Tibial nerve (tissue), 4 donors: Measurements from ENCODE around the gene IQCM. TPM values are rescaled to one million over a fixed set of nuclear protein-coding genes. Genes with fewer than 3 reads are reported as not detected.

Experiments used
- DNase-seq, 2 donors: peaks; one replicate each; pipeline ENCODE4 v3.0.0-alpha.2; 2019; ENCODE audit warnings: low spot score in 2 of 2
- H3K27ac ChIP-seq, 4 donors: fragments of 200-600 bp; sonication (generic) in 3 of 4; one replicate each; pipeline ENCODE4 v1.5.1; 2017 to 2019; ENCODE audit warnings: mild to moderate bottlenecking in 1 of 4
- H3K27me3 ChIP-seq, 2 donors: fragments of 200-600 bp; sonication (generic) in 1 of 2; one replicate each; pipeline versions ENCODE4 v1.5.1 to v1.6.0; 2017 to 2019
- H3K36me3 ChIP-seq, 3 donors: fragments of 200-600 bp; sonication (generic); one replicate each; pipeline ENCODE4 v1.5.1; 2018 to 2019
- H3K4me1 ChIP-seq, 4 donors: fragments of 200-600 bp; sonication (generic) in 3 of 4; one replicate each; pipeline ENCODE4 v1.5.1; 2017 to 2019
- H3K4me3 ChIP-seq, 4 donors: fragments of 200-600 bp; sonication (generic) in 3 of 4; one replicate each; pipeline ENCODE4 v1.5.1; 2017 to 2019; ENCODE audit warnings: mild to moderate bottlenecking in 1 of 4, moderate library complexity in 1 of 4
- H3K9me3 ChIP-seq, 4 donors: fragments of 200-600 bp; sonication (generic) in 3 of 4; one replicate each; pipeline ENCODE4 v1.5.1; 2017 to 2019
- EP300 ChIP-seq, 2 donors: sonication (generic); formaldehyde crosslinking; IDR thresholded peaks; one replicate each; pipeline ENCODE4 v1.6.1; 2017; ENCODE audit warnings: antibody characterized with exemption in 2 of 2, mild to moderate bottlenecking in 1 of 2
- POLR2A ChIP-seq, 2 donors: fragments of 450-650 bp; IDR thresholded peaks; one replicate each; pipeline ENCODE4 v1.6.1; 2017; ENCODE audit warnings: antibody characterized with exemption in 2 of 2, mild to moderate bottlenecking in 2 of 2, moderate library complexity in 2 of 2
- WGBS, 2 donors: methylation state at CpG; one replicate each; pipeline ENCODE4 v1.1.5; 2018; 5-methylcytosine and 5-hydroxymethylcytosine counted together
- total RNA-seq, 4 donors: library from RNA; depleted of rRNA; stranded (reverse); fragments of >200 nt; gene quantifications; one replicate each; pipeline ENCODE4 v1.1.0, GENCODE V29; 2016
- TF ChIP-seq, protein P1 (sequence below), 5 experiments: fragments of 200-600 bp in 3 of 5; fragments of 450-650 bp in 2 of 5; sonication (generic) in 3 of 5; IDR thresholded peaks; one replicate each; pipeline ENCODE4 v1.5.1; 2016 to 2019; ENCODE audit warnings: antibody characterized with exemption in 5 of 5, mild to moderate bottlenecking in 3 of 5, moderate library complexity in 2 of 5

IQCM gene
- total RNA-seq, 4 donors from 2014 or later = not detected

DNA sequence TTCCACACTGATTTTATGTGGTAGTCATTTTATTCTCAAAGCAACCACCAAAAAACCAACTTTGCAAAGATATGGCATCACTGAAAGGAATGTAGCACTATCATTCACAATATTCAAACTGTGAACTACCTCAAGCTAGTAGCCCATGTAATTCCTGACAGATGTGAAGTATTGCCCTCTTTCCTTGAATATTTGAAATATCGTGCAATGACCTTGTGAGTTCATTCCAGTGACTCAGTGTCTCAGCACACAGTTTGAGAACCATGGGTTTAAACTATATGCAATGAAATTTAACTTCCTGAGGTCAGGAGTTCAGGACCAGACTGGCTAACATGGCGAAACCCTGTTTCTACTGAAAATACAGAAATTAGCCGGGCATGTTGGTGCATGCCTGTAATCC is 20.9 kb upstream of the IQCM start:
- H3K4me1 ChIP-seq = no peaks in the 10 kb centered on the region
- H3K27me3 ChIP-seq = no peaks in the 10 kb centered on the region
- WGBS, 2 donors = 90 to 94% methylated on average over 3 of the region's 3 CpGs
- no peak overlapping the region for H3K27ac ChIP-seq
- no peak for DNase-seq
- no peaks in the 10 kb centered on the region for H3K9me3 ChIP-seq
- H3K4me3 ChIP-seq = no peak overlapping the region
- no peak for TF ChIP-seq EP300 (IDR thresholded peaks at IDR 0.05)
- TF ChIP-seq, protein P1, sequence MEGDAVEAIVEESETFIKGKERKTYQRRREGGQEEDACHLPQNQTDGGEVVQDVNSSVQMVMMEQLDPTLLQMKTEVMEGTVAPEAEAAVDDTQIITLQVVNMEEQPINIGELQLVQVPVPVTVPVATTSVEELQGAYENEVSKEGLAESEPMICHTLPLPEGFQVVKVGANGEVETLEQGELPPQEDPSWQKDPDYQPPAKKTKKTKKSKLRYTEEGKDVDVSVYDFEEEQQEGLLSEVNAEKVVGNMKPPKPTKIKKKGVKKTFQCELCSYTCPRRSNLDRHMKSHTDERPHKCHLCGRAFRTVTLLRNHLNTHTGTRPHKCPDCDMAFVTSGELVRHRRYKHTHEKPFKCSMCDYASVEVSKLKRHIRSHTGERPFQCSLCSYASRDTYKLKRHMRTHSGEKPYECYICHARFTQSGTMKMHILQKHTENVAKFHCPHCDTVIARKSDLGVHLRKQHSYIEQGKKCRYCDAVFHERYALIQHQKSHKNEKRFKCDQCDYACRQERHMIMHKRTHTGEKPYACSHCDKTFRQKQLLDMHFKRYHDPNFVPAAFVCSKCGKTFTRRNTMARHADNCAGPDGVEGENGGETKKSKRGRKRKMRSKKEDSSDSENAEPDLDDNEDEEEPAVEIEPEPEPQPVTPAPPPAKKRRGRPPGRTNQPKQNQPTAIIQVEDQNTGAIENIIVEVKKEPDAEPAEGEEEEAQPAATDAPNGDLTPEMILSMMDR (IDR thresholded peaks at IDR 0.05) = no peak
- no peak for TF ChIP-seq POLR2A (IDR thresholded peaks at IDR 0.05)
- H3K36me3 ChIP-seq = no peaks in the 10 kb centered on the region

DNA sequence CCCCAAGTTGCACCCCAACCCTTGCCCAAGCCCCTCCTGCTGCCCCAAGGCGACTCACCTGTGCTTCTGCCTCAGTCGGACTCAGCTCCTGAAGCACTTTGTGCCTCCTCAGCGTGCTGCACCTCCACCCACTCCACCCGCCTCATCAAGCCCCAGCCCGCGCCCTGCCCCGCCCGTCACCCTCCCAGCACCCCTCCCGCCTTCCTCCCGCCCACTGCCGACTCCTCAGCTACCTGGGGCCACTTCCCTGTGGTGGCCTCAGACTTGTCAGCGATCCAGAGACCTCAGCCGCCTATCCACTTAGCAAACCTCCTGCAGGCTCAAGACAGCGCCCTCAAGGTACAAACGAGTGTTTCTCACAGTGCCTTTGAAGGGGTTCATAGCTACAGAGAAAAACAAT is 19.6 kb upstream of the IQCM start:
- no peak for TF ChIP-seq EP300 (IDR thresholded peaks at IDR 0.05)
- no peak for TF ChIP-seq POLR2A (IDR thresholded peaks at IDR 0.05)
- TF ChIP-seq, protein P1 (IDR thresholded peaks at IDR 0.05) = no peak
- WGBS, 2 donors = 94 to 96% methylated on average over 15 of the region's 15 CpGs
- Histone ChIP-seq H3K27me3 (no peaks in the 10 kb centered on the region), H3K36me3 (no peaks in the 10 kb centered on the region), H3K4me3 (no peak overlapping the region), H3K4me1 (no peaks in the 10 kb centered on the region), H3K27ac (no peak overlapping the region), H3K9me3 (no peaks in the 10 kb centered on the region)
- DNase-seq = no peak

DNA sequence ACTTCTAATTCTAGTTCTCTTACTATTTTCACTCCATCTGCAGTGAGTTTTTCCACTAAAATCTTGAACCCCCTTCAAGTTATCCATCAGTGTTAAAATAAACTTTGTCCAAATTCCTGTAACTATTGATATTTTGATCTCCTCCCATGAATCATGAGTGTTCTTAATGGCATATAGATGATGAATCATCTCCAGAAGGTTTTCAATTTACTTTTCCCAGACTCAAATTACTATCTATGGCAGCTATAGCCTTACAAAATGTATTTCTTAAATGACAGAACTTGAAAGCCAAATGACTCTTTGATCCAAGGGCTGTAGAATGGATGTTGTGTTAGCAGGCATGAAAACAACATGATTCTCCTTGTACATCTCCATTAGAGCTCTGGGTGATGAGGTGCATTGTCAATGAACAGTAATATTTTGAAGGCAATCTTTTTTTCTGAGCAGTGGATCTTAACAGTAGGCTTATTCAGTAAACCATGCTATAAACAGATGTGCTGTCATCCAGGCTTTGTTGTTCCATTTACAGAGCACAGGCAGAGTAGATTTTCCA is 16.1 kb upstream of the IQCM start:
- no peaks in the 10 kb centered on the region for H3K27me3 ChIP-seq
- no peaks in the 10 kb centered on the region for H3K36me3 ChIP-seq
- H3K9me3 ChIP-seq = no peaks in the 10 kb centered on the region
- no peaks in the 10 kb centered on the region for H3K4me1 ChIP-seq
- no peak for DNase-seq
- TF ChIP-seq, protein P1 (IDR thresholded peaks at IDR 0.05) = no peak
- no peak for TF ChIP-seq EP300 (IDR thresholded peaks at IDR 0.05)
- no peak for TF ChIP-seq POLR2A (IDR thresholded peaks at IDR 0.05)
- H3K27ac ChIP-seq = no peak overlapping the region
- no peak overlapping the region for H3K4me3 ChIP-seq

DNA sequence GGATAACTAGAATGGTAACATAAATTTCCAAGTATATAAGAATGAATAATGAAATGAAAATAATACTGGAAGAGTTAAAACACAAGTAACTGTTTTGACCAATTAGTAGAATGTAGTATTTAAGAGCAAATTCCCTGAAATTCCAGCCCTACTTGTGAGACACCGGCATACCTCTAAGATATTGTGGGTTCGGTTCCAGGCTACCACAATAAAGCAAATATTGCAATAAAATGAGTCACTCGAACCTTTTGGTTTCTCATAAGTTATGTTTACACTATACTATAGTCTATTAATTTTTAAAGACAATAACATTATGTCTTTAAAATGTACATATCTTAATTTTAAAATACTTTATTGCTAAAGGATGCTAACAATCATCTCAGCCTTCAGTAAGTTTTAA is 15.2 kb upstream of the IQCM start:
- Histone ChIP-seq H3K4me3 (no peak overlapping the region), H3K27ac (no peak overlapping the region), H3K36me3 (no peaks in the 10 kb centered on the region), H3K27me3 (no peaks in the 10 kb centered on the region), H3K9me3 (no peaks in the 10 kb centered on the region), H3K4me1 (no peaks in the 10 kb centered on the region)
- 89 to 91% methylated on average over 3 of the region's 3 CpGs for WGBS, 2 donors
- TF ChIP-seq, protein P1 (IDR thresholded peaks at IDR 0.05) = no peak
- TF ChIP-seq EP300 (IDR thresholded peaks at IDR 0.05) = no peak
- TF ChIP-seq POLR2A (IDR thresholded peaks at IDR 0.05) = no peak
- DNase-seq = no peak

DNA sequence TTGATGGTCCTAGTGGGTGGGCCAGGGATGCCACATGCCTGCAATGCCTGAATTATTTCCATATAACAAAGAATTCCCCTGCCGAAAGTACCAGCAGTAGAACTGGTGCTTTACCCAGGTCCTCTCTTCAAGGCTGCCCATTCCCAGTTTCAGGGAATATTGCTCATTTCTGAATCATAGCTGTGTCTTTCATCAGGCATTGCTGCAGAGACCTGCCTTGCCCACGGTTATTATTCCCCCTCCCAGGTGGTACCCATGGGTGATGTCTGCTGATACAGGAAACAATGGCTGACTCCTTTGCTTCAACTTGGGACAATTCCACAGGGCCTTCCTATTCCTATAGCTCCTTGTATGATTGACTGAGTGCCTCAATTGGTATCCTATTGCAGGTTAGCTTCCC is 9.7 kb upstream of the IQCM start:
- H3K27me3 ChIP-seq = no peaks in the 10 kb centered on the region
- H3K4me1 ChIP-seq = peaks cover 0 to 11% (median 0%) of the 10 kb centered on the region in 4 donors
- TF ChIP-seq EP300 (IDR thresholded peaks at IDR 0.05) = no peak
- TF ChIP-seq POLR2A (IDR thresholded peaks at IDR 0.05) = no peak
- TF ChIP-seq, protein P1 (IDR thresholded peaks at IDR 0.05) = no peak
- 72 to 87% methylated on average over 2 of the region's 2 CpGs for WGBS, 2 donors
- DNase-seq = no peak
- H3K27ac ChIP-seq = no peak overlapping the region
- H3K36me3 ChIP-seq = no peaks in the 10 kb centered on the region
- H3K4me3 ChIP-seq = no peak overlapping the region
- H3K9me3 ChIP-seq = no peaks in the 10 kb centered on the region
